Lung (tissue), 12 donors: ENCODE results near the gene LDHB. TPM values are rescaled to one million over a fixed set of nuclear protein-coding genes. Genes with fewer than 3 reads are reported as not detected.

Source experiments
- ATAC-seq: fragments of 200-7000 bp; cut with Tn5 transposase; one replicate; pipeline ENCODE4 v1.9.1; 2020; ENCODE audit warnings: moderate number of reproducible peaks; ENCODE audit not compliant: insufficient read depth, low FRiP score
- DNase-seq, 3 donors: peaks; one replicate each; pipeline ENCODE4 v3.0.0-alpha.2; 2013 to 2017
- H3K27ac ChIP-seq, 2 donors: one replicate each; pipeline ENCODE4 v1.5.1; 2013; ENCODE audit warnings: mild to moderate bottlenecking in 2 of 2, moderate library complexity in 2 of 2, control low read depth in 1 of 2, inconsistent platforms in 1 of 2, low read depth in 1 of 2, low read length in 1 of 2
- H3K27me3 ChIP-seq, 3 donors: one replicate each; pipeline ENCODE4 v1.5.1; 2013; ENCODE audit warnings: low read length in 2 of 3; ENCODE audit not compliant: control insufficient read depth in 3 of 3, insufficient read depth in 3 of 3
- H3K36me3 ChIP-seq, 4 donors: one replicate each; pipeline ENCODE4 v1.5.1; 2013; ENCODE audit warnings: low read length in 4 of 4, mild to moderate bottlenecking in 1 of 4, moderate library complexity in 1 of 4; ENCODE audit not compliant: control insufficient read depth in 4 of 4, insufficient read depth in 4 of 4
- H3K4me1 ChIP-seq, 5 donors: one replicate each; pipeline ENCODE4 v1.5.1; 2013; ENCODE audit warnings: low read length in 5 of 5, mild to moderate bottlenecking in 2 of 5, moderate library complexity in 1 of 5; ENCODE audit not compliant: control insufficient read depth in 5 of 5, insufficient read depth in 5 of 5
- H3K4me3 ChIP-seq: one replicate; pipeline ENCODE4 v1.5.1; 2013; ENCODE audit warnings: mild to moderate bottlenecking, control low read depth, moderate library complexity
- H3K9ac ChIP-seq, 2 donors: one replicate each; pipeline ENCODE4 v1.5.1; 2013; ENCODE audit warnings: low read length in 2 of 2, control low read depth in 1 of 2; ENCODE audit not compliant: insufficient read depth in 1 of 2
- H3K9me3 ChIP-seq, 4 donors: one replicate each; pipeline ENCODE4 v1.5.1; 2013; ENCODE audit warnings: low read length in 3 of 4, mild to moderate bottlenecking in 1 of 4, moderate library complexity in 1 of 4; ENCODE audit not compliant: control insufficient read depth in 4 of 4, insufficient read depth in 3 of 4
- CTCF ChIP-seq: IDR thresholded peaks from 2 replicates; pipeline ENCODE4 v1.5.1; 2012; ENCODE audit warnings: mild to moderate bottlenecking; ENCODE audit errors: control extremely low read depth, extremely low read depth
- WGBS, 2 donors: extraction: QIAGEN DNeasy Blood & Tissue Kit; methylation state at CpG; one replicate each; pipeline ENCODE4 v1.1.7; 2013; 5-methylcytosine and 5-hydroxymethylcytosine counted together
- polyA plus RNA-seq, 2 donors: library from polyadenylated mRNA; stranded (reverse); fragments of 200-250 nt; gene quantifications; one replicate each; pipeline ENCODE4 v1.2.1, GENCODE V29; 2013
- total RNA-seq, 2 donors: library from RNA; depleted of rRNA in 1 of 2; stranded (reverse); fragments of >200 nt in 1 of 2; gene quantifications; one replicate each; pipeline ENCODE4 v1.2.1, GENCODE V29; 2014 to 2021
- donor health status: control.
- donor health status: control.
- donor health status: Bipolar disorder and iron deficiency.
- donor health status: healthy.
- donor health status: DM: yes; HTN: yes; CAD: no.

The LDHB gene
- total and polyA plus RNA-seq, 4 donors: 370 to 551 (median 459) TPM

- DNase-seq (no peak), ATAC-seq (no peak)
- H3K27me3 ChIP-seq: peaks cover 0 to 13% (median 6%) of the 10 kb centered on the region in 3 donors
- no peak overlapping the region for H3K9ac ChIP-seq
- no peaks in the 10 kb centered on the region for H3K9me3 ChIP-seq
- H3K4me3 ChIP-seq: no peak overlapping the region
- H3K36me3 ChIP-seq: no peaks in the 10 kb centered on the region
- H3K4me1 ChIP-seq: peaks cover 0 to 7% (median 3%) of the 10 kb centered on the region in 5 donors
- TF ChIP-seq CTCF: no peak
- 33 to 56% methylated on average over 1 of the region's 1 CpG for WGBS, 2 donors
- no peak overlapping the region for H3K27ac ChIP-seq
These were observed 42.2 kb downstream of the LDHB start for GRCh38 chr12:21615431-21615830.

- 78 to 83% methylated on average over 2 of the region's 2 CpGs for WGBS, 2 donors
These were observed 43.1 kb downstream of the LDHB start for GRCh38 chr12:21614506-21614905.

GRCh38 chr12:21613931-21614330 is 43.7 kb downstream of the LDHB start:
- 26 to 27% methylated on average over 2 of the region's 2 CpGs for WGBS, 2 donors
- Histone ChIP-seq H3K4me1 (peaks cover 0 to 7% (median 3%) of the 10 kb centered on the region in 5 donors), H3K9me3 (no peaks in the 10 kb centered on the region), H3K9ac (no peak overlapping the region), H3K27me3 (peaks cover 0 to 20% (median 6%) of the 10 kb centered on the region in 3 donors), H3K27ac (no peak overlapping the region), H3K36me3 (no peaks in the 10 kb centered on the region), H3K4me3 (no peak overlapping the region)
- no peak for TF ChIP-seq CTCF
- DNase-seq (peak in 2 of 3 donors; percentile 66 to 75), ATAC-seq (no peak)

More at GRCh38 chr12:21614506-21614905, 43.1 kb downstream of the LDHB start:
- no peak for TF ChIP-seq CTCF
- ATAC-seq (no peak), DNase-seq (no peak)
- Histone ChIP-seq H3K9me3 (no peaks in the 10 kb centered on the region), H3K27ac (no peak overlapping the region), H3K36me3 (no peaks in the 10 kb centered on the region), H3K4me1 (peaks cover 0 to 7% (median 3%) of the 10 kb centered on the region in 5 donors), H3K4me3 (no peak overlapping the region), H3K9ac (no peak overlapping the region), H3K27me3 (peaks cover 0 to 18% (median 6%) of the 10 kb centered on the region in 3 donors)

GRCh38 chr12:21608196-21608595 is 49.4 kb downstream of the LDHB start:
- DNase-seq: no peak
- H3K36me3 ChIP-seq: no peaks in the 10 kb centered on the region
- ATAC-seq: no peak
- H3K9ac ChIP-seq: no peak overlapping the region
- no peaks in the 10 kb centered on the region for H3K9me3 ChIP-seq
- peaks cover 0 to 4% (median 0%) of the 10 kb centered on the region in 5 donors for H3K4me1 ChIP-seq
- no peak for TF ChIP-seq CTCF
- no peak overlapping the region for H3K4me3 ChIP-seq
- no peak overlapping the region for H3K27ac ChIP-seq
- peaks cover 0 to 8% (median 4%) of the 10 kb centered on the region in 3 donors for H3K27me3 ChIP-seq
